Measurements from ENCODE around the gene C3orf85.

The C3orf85 gene

GRCh38 chr3:109154979-109155378, 18.5 kb downstream of the C3orf85 start:
- no peak for DNase-seq

GRCh38 chr3:109155828-109156227, 19.3 kb downstream of the C3orf85 start:
- no peak for DNase-seq

GRCh38 chr3:109161487-109162123, 25.1 kb downstream of the C3orf85 start:
- DNase-seq, result no peak

GRCh38 chr3:109165905-109166304, 29.4 kb downstream of the C3orf85 start:
- no peak for DNase-seq

GRCh38 chr3:109171479-109171878, 35.0 kb downstream of the C3orf85 start:
- DNase-seq, result no peak

GRCh38 chr3:109175411-109175810, 38.9 kb downstream of the C3orf85 start:
- no peak for DNase-seq

- DNase-seq, result no peak
These were observed 40.2 kb downstream of the C3orf85 start for GRCh38 chr3:109176726-109177125.

GRCh38 chr3:109177908-109178307, 41.4 kb downstream of the C3orf85 start:
- DNase-seq, result no peak

GRCh38 chr3:109178708-109179107, 42.2 kb downstream of the C3orf85 start:
- no peak for DNase-seq

GRCh38 chr3:109184726-109185125, 48.2 kb downstream of the C3orf85 start:
- DNase-seq, result no peak

GRCh38 chr3:109187390-109187789, 50.9 kb downstream of the C3orf85 start:
- DNase-seq, result no peak

GRCh38 chr3:109188741-109189140, 52.2 kb downstream of the C3orf85 start:
- DNase-seq, result no peak

GRCh38 chr3:109191421-109191820, 54.9 kb downstream of the C3orf85 start:
- no peak for DNase-seq

GRCh38 chr3:109195815-109196214, 59.3 kb downstream of the C3orf85 start:
- no peak for DNase-seq
